HEK293T (cell line): ENCODE measurements around the gene IBA57.

Source experiments
- CTCF ChIA-PET: fragments of 350-600 bp; formaldehyde crosslinking; extraction: SDS; loops from one replicate; lab custom pipeline; 2021; ENCODE audit warnings: antibody characterized with exemption, inconsistent platforms; lab: Yijun Ruan, JAX
- POLR2A ChIA-PET: fragments of 350-600 bp; formaldehyde crosslinking; extraction: SDS; loops from one replicate; lab custom pipeline; 2020; ENCODE audit warnings: antibody characterized with exemption, inconsistent platforms; lab: Yijun Ruan, JAX
- DNase-seq: peaks from one replicate; pipeline ENCODE4 v3.0.0; 2012; ENCODE audit warnings: mixed read lengths; ENCODE audit errors: extremely low spot score
- ARNT ChIP-seq: fragments of 450-650 bp; IDR thresholded peaks from 2 replicates; pipeline ENCODE4 v1.6.1; 2017; ENCODE audit warnings: mild to moderate bottlenecking
- BHLHE40 ChIP-seq: fragments of 450-650 bp; IDR thresholded peaks from 2 replicates; pipeline ENCODE4 v1.6.1; 2016; ENCODE audit warnings: mild to moderate bottlenecking, moderate library complexity, borderline replicate concordance
- CTBP1 ChIP-seq: fragments of 450-650 bp; IDR thresholded peaks from 2 replicates; pipeline ENCODE4 v1.6.1; 2016; ENCODE audit warnings: borderline replicate concordance
- ELF4 ChIP-seq: fragments of 450-650 bp; IDR thresholded peaks from 2 replicates; pipeline ENCODE4 v1.6.1; 2017; ENCODE audit warnings: antibody characterized with exemption
- FOXA1 ChIP-seq: fragments of 450-650 bp; IDR thresholded peaks from 2 replicates; pipeline ENCODE4 v1.6.1; 2016; ENCODE audit warnings: mild to moderate bottlenecking
- FOXK2 ChIP-seq: fragments of 450-650 bp; IDR thresholded peaks from 2 replicates; pipeline ENCODE4 v1.6.1; 2016; ENCODE audit warnings: mild to moderate bottlenecking
- FOXM1 ChIP-seq: fragments of 450-650 bp; IDR thresholded peaks from 2 replicates; pipeline ENCODE4 v1.6.1; 2017; ENCODE audit warnings: mild to moderate bottlenecking, borderline replicate concordance
- HDGF ChIP-seq: fragments of 450-650 bp; IDR thresholded peaks from 2 replicates; pipeline ENCODE4 v1.6.1; 2017; ENCODE audit warnings: antibody characterized with exemption, borderline replicate concordance
- L3MBTL2 ChIP-seq: fragments of 450-650 bp; conservative IDR thresholded peaks from 2 replicates; pipeline ENCODE4 v1.6.1; 2016; ENCODE audit warnings: mild to moderate bottlenecking
- LEF1 ChIP-seq: fragments of 450-650 bp; IDR thresholded peaks from 2 replicates; pipeline ENCODE4 v1.6.1; 2017; ENCODE audit warnings: mild to moderate bottlenecking, borderline replicate concordance
- NFRKB ChIP-seq: fragments of 450-650 bp; IDR thresholded peaks from 2 replicates; pipeline ENCODE4 v1.6.1; 2016; ENCODE audit warnings: mild to moderate bottlenecking, moderate library complexity
- SP1 ChIP-seq: fragments of 450-650 bp; IDR thresholded peaks from 2 replicates; pipeline ENCODE4 v1.6.1; 2017
- SUZ12 ChIP-seq: fragments of 450-650 bp; IDR thresholded peaks from 2 replicates; pipeline ENCODE4 v1.6.1; 2016; ENCODE audit warnings: mild to moderate bottlenecking
- TARDBP ChIP-seq: fragments of 450-650 bp; IDR thresholded peaks from 2 replicates; pipeline ENCODE4 v1.6.1; 2016
- ZNF384 ChIP-seq: fragments of 450-650 bp; IDR thresholded peaks from 2 replicates; pipeline ENCODE4 v1.6.1; 2016
- TF ChIP-seq, protein P1 (sequence below): fragments of 450-650 bp; IDR thresholded peaks from 2 replicates; pipeline ENCODE4 v1.6.1; 2016

IBA57 gene

DNA sequence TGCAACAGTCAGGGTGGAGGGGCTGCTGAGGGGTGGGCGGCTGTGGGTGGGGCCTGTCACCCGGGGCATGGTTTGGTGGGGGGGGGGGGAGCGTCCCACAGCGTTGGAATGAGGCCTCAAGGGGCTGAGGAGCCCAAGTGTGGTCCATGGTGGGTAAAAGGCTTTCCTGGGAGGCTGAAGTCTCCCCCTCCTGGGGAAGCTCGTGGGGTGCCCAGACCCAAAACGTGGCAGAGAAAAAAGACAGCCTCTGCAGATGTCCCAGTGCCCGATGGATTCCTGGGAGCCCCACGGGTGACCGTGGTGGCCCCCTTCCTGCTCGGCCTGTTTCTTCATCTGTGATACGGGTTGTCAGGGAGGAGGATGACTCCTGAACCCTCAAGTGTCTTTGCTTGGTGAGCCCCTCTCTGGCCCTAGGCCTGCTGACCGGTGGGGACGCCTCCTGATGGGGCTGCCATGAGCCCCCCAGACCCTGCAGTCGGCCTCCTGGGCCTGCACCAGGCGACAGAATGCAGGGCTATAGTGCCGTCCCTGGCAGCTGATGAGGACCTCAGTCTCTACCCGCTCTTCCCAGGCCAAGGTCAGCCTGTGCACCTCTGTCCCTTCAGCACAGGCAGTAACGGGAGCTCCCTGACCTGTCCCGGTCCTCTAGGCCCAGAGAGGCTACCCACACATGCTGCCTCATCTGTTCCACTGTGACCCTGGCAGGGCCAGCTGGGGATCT lies 43.4 kb downstream of the IBA57 start:
- TF ChIP-seq ARNT (no peak), ZNF384 (no peak), FOXK2 (no peak), LEF1 (no peak), TARDBP (no peak), CTBP1 (no peak), SUZ12 (no peak), FOXM1 (no peak), BHLHE40 (no peak), SP1 (no peak)
- TF ChIP-seq, protein P1, sequence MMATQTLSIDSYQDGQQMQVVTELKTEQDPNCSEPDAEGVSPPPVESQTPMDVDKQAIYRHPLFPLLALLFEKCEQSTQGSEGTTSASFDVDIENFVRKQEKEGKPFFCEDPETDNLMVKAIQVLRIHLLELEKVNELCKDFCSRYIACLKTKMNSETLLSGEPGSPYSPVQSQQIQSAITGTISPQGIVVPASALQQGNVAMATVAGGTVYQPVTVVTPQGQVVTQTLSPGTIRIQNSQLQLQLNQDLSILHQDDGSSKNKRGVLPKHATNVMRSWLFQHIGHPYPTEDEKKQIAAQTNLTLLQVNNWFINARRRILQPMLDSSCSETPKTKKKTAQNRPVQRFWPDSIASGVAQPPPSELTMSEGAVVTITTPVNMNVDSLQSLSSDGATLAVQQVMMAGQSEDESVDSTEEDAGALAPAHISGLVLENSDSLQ, result no peak
- CTCF ChIA-PET, result no interaction called here
- POLR2A ChIA-PET, result no interaction called here
- no peak for DNase-seq

DNA sequence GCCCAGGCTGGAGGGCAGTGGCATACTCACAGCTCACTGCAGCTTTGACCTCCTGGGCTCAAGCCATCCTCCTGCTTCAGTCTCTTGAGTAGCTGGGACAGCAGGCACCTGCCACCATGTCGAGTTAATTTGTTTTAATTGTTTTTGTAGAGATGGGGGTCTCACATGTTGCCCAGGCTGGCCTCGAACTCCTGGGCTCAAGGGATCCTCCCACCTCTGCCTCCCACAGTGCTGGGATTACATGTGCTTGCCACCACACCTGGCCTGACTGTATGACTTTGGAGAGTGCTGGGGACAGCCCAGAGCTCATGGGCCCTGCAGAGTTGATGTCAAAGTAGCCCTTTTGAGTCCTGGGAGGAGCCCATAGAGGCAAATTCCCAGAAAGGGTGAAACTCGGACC lies 44.1 kb downstream of the IBA57 start:
- CTCF ChIA-PET, result no interaction called here
- POLR2A ChIA-PET, result interaction anchor here (1.5 kb wide), 1 partner anchor 44 kb away, joined by 7 read pairs; the partner anchor contains the start of gene IBA57

DNA sequence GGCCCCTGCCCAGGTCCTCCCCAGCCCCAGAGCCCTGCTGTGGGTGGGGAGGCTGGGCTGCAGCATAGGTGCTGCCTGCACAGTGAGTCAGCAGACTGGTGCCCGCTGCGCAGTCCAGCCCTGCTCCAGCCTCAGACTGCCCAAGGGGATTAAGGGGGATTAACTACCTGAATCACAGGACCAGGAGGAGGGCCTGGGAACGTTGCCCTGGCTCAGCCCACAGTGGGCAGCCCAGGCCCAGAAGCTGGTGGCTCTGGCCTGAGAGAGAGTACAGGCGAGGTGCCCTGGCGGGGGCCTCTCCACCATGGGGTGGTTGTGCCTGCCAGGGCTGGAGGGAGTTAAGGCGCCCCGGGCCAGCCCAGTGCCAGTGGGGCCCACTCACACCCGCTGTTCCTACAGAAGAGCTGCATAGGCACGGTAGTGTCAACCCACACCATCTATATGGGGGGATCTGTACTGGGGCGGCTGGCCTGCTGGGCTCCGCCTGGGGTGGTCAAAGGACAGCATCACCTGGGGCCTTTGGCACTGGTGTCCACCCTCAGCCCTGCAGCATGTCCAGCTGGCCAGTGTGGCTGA lies 44.6 kb downstream of the IBA57 start:
- ChIA-PET CTCF (interaction anchor here (1.0 kb wide), 1 partner anchor 30 kb away, joined by 4 read pairs; no protein-coding TSS in a partner anchor), POLR2A (interaction anchor here (0.6 to 1.5 kb wide), 2 partner anchors 8 to 45 kb away, joined by 3 to 7 read pairs; partner anchors contain the start of gene IBA57)
- TF ChIP-seq ELF4 (no peak), BHLHE40 (no peak), FOXK2 (no peak), ARNT (no peak), TARDBP (no peak), SP1 (no peak), HDGF (no peak), NFRKB (no peak), FOXA1 (no peak), LEF1 (no peak), SUZ12 (no peak), CTBP1 (no peak), ZNF384 (no peak), L3MBTL2 (no peak), FOXM1 (no peak)
- TF ChIP-seq, protein P1, result no peak
- no peak for DNase-seq

More for the DNA sequence above, 44.1 kb downstream of the IBA57 start:
- no peak for TF ChIP-seq TARDBP
- TF ChIP-seq SUZ12, result no peak
- TF ChIP-seq, protein P1, result no peak
- TF ChIP-seq CTBP1, result no peak
- TF ChIP-seq ELF4, result no peak
- DNase-seq, result no peak

DNA sequence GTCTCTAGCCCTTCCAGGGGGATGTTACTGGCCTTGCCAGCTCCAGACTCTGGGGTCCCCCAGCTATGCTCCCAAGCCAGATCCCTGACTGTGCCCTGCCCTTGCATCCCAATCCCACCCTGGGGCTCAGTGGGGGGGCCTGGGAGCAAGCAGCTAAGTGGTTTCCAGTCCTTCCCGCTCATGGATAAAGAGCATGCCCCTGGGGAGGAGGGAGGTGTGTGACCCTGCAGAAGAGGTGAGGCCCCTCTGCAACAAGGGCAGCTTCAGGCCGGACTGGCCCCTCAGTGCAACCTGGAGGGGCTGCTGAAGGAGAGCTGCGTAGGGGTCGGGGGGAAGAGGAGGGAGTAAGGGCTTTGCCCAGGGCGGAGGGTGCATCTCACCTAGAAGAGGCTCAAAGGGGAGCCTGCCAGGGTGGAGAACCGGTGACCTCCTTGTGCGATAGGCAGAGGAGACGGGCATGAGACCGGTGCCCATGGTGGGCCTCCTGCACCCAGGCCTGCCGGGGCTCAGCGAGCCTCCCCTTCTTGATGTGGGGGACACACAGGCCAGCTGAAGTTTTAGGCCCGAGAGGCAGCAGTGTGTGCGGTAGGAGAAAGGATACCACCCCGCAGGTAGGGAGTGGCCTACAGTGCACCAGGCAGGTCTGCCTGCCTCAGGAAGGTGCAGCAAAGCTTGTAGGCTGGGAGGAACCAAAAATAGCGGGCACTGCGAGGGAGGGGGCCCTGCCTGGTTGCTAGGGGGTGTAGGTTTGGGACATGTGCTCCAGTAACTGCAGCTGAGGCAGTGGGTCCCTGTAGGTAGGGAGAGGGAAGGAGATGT lies 45.3 kb downstream of the IBA57 start:
- TF ChIP-seq HDGF (no peak), NFRKB (no peak), BHLHE40 (no peak), SUZ12 (no peak), ARNT (no peak), TARDBP (no peak), ZNF384 (no peak), SP1 (no peak), ELF4 (no peak), LEF1 (no peak), FOXK2 (no peak), FOXM1 (no peak)
- POLR2A ChIA-PET, result interaction anchor here (0.6 to 1.5 kb wide), 2 partner anchors 9 to 45 kb away, joined by 3 to 7 read pairs; partner anchors contain the start of gene IBA57
- no peak for DNase-seq
- CTCF ChIA-PET, result interaction anchor here (1.0 kb wide), 1 partner anchor 31 kb away, joined by 4 read pairs; no protein-coding TSS in a partner anchor

DNA sequence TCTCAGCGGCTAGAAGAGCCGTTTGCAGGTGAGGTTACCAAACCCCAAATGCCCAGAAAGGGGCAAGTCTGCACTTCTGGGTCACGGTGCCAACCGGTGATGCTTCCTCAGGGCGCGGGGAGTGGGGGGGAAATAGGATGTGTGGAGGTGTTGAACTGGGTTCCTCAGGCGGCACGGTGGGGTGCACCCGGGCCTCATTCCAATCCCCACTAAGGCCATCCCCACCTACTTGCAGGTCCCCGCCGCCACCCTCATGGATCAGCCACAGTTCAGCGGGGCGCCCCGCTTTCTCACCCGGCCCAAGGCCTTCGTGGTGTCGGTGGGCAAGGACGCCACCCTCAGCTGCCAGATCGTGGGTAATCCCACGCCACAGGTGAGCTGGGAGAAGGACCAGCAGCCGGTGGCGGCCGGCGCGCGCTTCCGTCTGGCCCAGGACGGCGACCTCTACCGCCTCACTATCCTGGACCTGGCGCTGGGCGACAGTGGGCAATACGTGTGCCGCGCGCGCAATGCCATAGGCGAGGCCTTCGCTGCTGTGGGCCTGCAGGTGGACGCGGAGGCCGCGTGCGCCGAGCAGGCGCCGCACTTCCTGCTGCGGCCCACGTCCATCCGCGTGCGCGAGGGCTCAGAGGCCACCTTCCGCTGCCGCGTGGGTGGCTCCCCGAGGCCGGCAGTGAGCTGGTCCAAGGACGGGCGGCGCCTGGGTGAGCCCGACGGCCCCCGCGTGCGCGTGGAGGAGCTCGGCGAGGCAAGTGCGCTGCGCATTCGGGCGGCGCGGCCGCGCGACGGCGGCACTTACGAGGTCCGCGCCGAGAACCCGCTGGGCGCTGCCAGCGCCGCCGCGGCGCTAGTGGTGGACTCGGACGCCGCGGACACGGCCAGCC lies 46.2 kb downstream of the IBA57 start:
- CTCF ChIA-PET, result no interaction called here
- DNase-seq, result no peak
- TF ChIP-seq L3MBTL2 (no peak), TARDBP (no peak)
- POLR2A ChIA-PET, result no interaction called here
